IMR-90 (cell line): ENCODE results near the gene CHRNA10. TPM values are rescaled to one million over a fixed set of nuclear protein-coding genes. Genes with fewer than 3 reads are reported as not detected.

Source experiments
- ATAC-seq: fragments of 200-7000 bp; cut with Tn5 transposase; 2 replicates; pipeline ENCODE4 v1.9.1; 2020; ENCODE audit warnings: low read depth, mild to moderate bottlenecking, moderate library complexity
- BruUV-seq: library from RNA; stranded (reverse); fragments of 400-500 nt; replicated peaks from 2 replicates; lab custom pipeline; 2021; lab: Mats Ljungman, UMichigan
- CTCF ChIA-PET: fragments of 300-600 bp; formaldehyde crosslinking; extraction: SDS; loops from one replicate; lab custom pipeline; 2021; ENCODE audit warnings: antibody characterized with exemption; lab: Yijun Ruan, JAX
- POLR2A ChIA-PET: fragments of 300-600 bp; sonication (Branson Sonifier 250); formaldehyde crosslinking; loops from one replicate; lab custom pipeline; 2022; ENCODE audit warnings: antibody characterized with exemption; ENCODE audit not compliant: unreplicated experiment; lab: Charles Lee
- DNase-seq: peaks from one replicate; pipeline ENCODE4 v3.0.0; 2013
- H2AFZ ChIP-seq: replicated peaks from 2 replicates; pipeline ENCODE3; 2013; ENCODE audit warnings: low read length, mild to moderate bottlenecking; ENCODE audit not compliant: poor library complexity
- H2AK5ac ChIP-seq: 2 replicates; pipeline ENCODE4 v1.6.1; 2013; ENCODE audit warnings: low read depth, low read length, inconsistent platforms
- H2AK9ac ChIP-seq: replicated peaks from 2 replicates; pipeline ENCODE3; 2013; ENCODE audit warnings: mild to moderate bottlenecking, low read depth, low read length, moderate library complexity; ENCODE audit not compliant: poor library complexity
- H2BK120ac ChIP-seq: 2 replicates; pipeline ENCODE4 v1.6.1; 2013; ENCODE audit warnings: low read depth, low read length, inconsistent platforms
- H2BK15ac ChIP-seq: 3 replicates; pipeline ENCODE4 v1.6.1; 2013; ENCODE audit warnings: low read depth, low read length, inconsistent platforms
- H2BK20ac ChIP-seq: 2 replicates; pipeline ENCODE4 v1.6.1; 2013; ENCODE audit warnings: low read depth, mild to moderate bottlenecking, inconsistent platforms, low read length, moderate library complexity
- H2BK5ac ChIP-seq: 2 replicates; pipeline ENCODE4 v1.6.1; 2013; ENCODE audit warnings: mild to moderate bottlenecking, low read depth, low read length, inconsistent platforms; ENCODE audit not compliant: poor library complexity, severe bottlenecking
- H3K14ac ChIP-seq: replicated peaks from 2 replicates; pipeline ENCODE4 v1.6.1; 2013; ENCODE audit warnings: low read depth, low read length, inconsistent platforms
- H3K18ac ChIP-seq: 2 replicates; pipeline ENCODE4 v1.6.1; 2013; ENCODE audit warnings: low read depth, low read length, control low read depth
- H3K23ac ChIP-seq: 2 replicates; pipeline ENCODE4 v1.6.1; 2013; ENCODE audit warnings: low read depth, low read length, inconsistent platforms
- H3K27ac ChIP-seq: 2 replicates; pipeline ENCODE4 v1.5.1; 2013; ENCODE audit warnings: mild to moderate bottlenecking, control low read depth, low read length; ENCODE audit not compliant: insufficient read depth
- H3K27me3 ChIP-seq: 2 replicates; pipeline ENCODE4 v1.6.1; 2013; ENCODE audit warnings: low read length; ENCODE audit not compliant: control insufficient read depth, insufficient read depth
- H3K36me3 ChIP-seq: 2 replicates; pipeline ENCODE4 v1.6.1; 2013; ENCODE audit warnings: low read length, mixed read lengths; ENCODE audit not compliant: control insufficient read depth, insufficient read depth
- H3K4ac ChIP-seq: 2 replicates; pipeline ENCODE4 v1.6.1; 2013; ENCODE audit warnings: low read depth, low read length, inconsistent platforms
- H3K4me1 ChIP-seq: 2 replicates; pipeline ENCODE4 v1.6.1; 2013; ENCODE audit warnings: low read length, mixed read lengths; ENCODE audit not compliant: control insufficient read depth, insufficient read depth
- H3K4me2 ChIP-seq: 2 replicates; pipeline ENCODE4 v1.6.1; 2013; ENCODE audit warnings: low read depth, mild to moderate bottlenecking, control low read depth, low read length, moderate library complexity
- H3K4me3 ChIP-seq: 2 replicates; pipeline ENCODE4 v1.5.1; 2013; ENCODE audit warnings: low read depth, mild to moderate bottlenecking, control low read depth, low read length, moderate library complexity; ENCODE audit not compliant: insufficient read depth
- H3K56ac ChIP-seq: 2 replicates; pipeline ENCODE4 v1.6.1; 2013; ENCODE audit warnings: low read length, inconsistent platforms; ENCODE audit not compliant: insufficient read depth; ENCODE audit errors: extremely low read depth
- H3K79me1 ChIP-seq, 2 experiments: 2 replicates each; pipeline ENCODE4 v1.6.1; 2013; ENCODE audit warnings: low read length in 2 of 2, inconsistent platforms in 1 of 2, low read depth in 1 of 2
- H3K9ac ChIP-seq: 2 replicates; pipeline ENCODE4 v1.6.1; 2013; ENCODE audit warnings: low read depth, low read length, control low read depth
- H3K9me1 ChIP-seq: 2 replicates; pipeline ENCODE4 v1.6.1; 2013; ENCODE audit warnings: low read length, inconsistent platforms; ENCODE audit not compliant: insufficient read depth
- H3K9me3 ChIP-seq: 2 replicates; pipeline ENCODE4 v1.6.1; 2013; ENCODE audit warnings: low read length; ENCODE audit not compliant: control insufficient read depth, insufficient read depth
- H4K20me1 ChIP-seq: 2 replicates; pipeline ENCODE4 v1.6.1; 2013; ENCODE audit warnings: low read length, inconsistent platforms; ENCODE audit not compliant: insufficient read depth
- H4K5ac ChIP-seq: 2 replicates; pipeline ENCODE4 v1.6.1; 2013; ENCODE audit warnings: mild to moderate bottlenecking, low read depth, low read length, control low read depth
- H4K8ac ChIP-seq, 2 experiments: 2 replicates each; pipeline ENCODE4 v1.6.1; 2013; ENCODE audit warnings: low read depth in 2 of 2, low read length in 2 of 2, control low read depth in 1 of 2, inconsistent platforms in 1 of 2
- H4K91ac ChIP-seq: 2 replicates; pipeline ENCODE4 v1.6.1; 2013; ENCODE audit warnings: low read depth, low read length, inconsistent platforms; ENCODE audit not compliant: insufficient read depth
- CEBPB ChIP-seq: IDR thresholded peaks from 2 replicates; pipeline ENCODE4 v1.6.1; 2012; ENCODE audit warnings: low read depth, low read length, improper control_type of control experiment
- FOS ChIP-seq: fragments of 150-350 bp; IDR thresholded peaks from 2 replicates; pipeline ENCODE4 v1.6.1; 2016; ENCODE audit warnings: low read depth, low read length
- MAFK ChIP-seq: IDR thresholded peaks from 2 replicates; pipeline ENCODE4 v1.6.1; 2012; ENCODE audit warnings: low read depth, low read length, improper control_type of control experiment
- MAZ ChIP-seq: IDR thresholded peaks from 2 replicates; pipeline ENCODE4 v1.6.1; 2012; ENCODE audit warnings: low read depth, mild to moderate bottlenecking, low read length, improper control_type of control experiment, moderate library complexity, borderline replicate concordance
- NFE2L2 ChIP-seq: fragments of 150-350 bp; IDR thresholded peaks from 2 replicates; pipeline ENCODE4 v1.6.1; 2016; ENCODE audit warnings: low read depth, mild to moderate bottlenecking, low read length
- POLR2A ChIP-seq: IDR thresholded peaks from 2 replicates; pipeline ENCODE4 v1.6.1; 2012; ENCODE audit warnings: mild to moderate bottlenecking, low read depth, low read length
- RAD21 ChIP-seq: IDR thresholded peaks from 2 replicates; pipeline ENCODE4 v1.6.1; 2012; ENCODE audit warnings: low read length, improper control_type of control experiment
- RFX5 ChIP-seq: IDR thresholded peaks from 2 replicates; pipeline ENCODE4 v1.8.0; 2012; ENCODE audit warnings: low read depth, mild to moderate bottlenecking, low read length, moderate library complexity
- WGBS, 2 experiments: methylation state at CpG; one replicate each; pipeline versions ENCODE4 v1.1.5 to v1.1.7; 2013; ENCODE audit warnings: missing lambda C conversion rate in 2 of 2; ENCODE audit not compliant: insufficient read length in 1 of 2; ENCODE audit errors: extremely low coverage in 2 of 2; 5-methylcytosine and 5-hydroxymethylcytosine counted together
- dilution Hi-C: fragments of 300-500 bp; cut with HindIII; formaldehyde crosslinking; loops from one replicate; pipeline ENCODE4 v1.14.3; 2018; ENCODE audit warnings: low sequenced_read_pairs; ENCODE audit not compliant: unreplicated experiment
- in situ Hi-C: fragments of 300-500 bp; cut with MboI; formaldehyde crosslinking; loops from 3 replicates; pipeline ENCODE4 v1.14.3; 2019; ENCODE audit warnings: low sequenced_read_pairs, inconsistent platforms, mixed read lengths
- intact Hi-C: fragments of 100-400 bp; cut with micrococcal nuclease; formaldehyde crosslinking; loops from 2 replicates; pipeline ENCODE4 v1.10.0; 2022
- polyA plus RNA-seq, 3 experiments: library from polyadenylated mRNA; depleted of rRNA; stranded (reverse); fragments of >200 nt; gene quantifications; 2 replicates each; pipeline ENCODE4 v1.2.3, GENCODE V29; 2012; ENCODE audit warnings: low replicate concordance in 1 of 3
- total RNA-seq: library from RNA; depleted of rRNA; stranded (reverse); fragments of >200 nt; gene quantifications from 2 replicates; pipeline ENCODE4 v1.2.3, GENCODE V29; 2012
- TF ChIP-seq, protein P1 (sequence below): fragments of 150-350 bp; IDR thresholded peaks from 2 replicates; pipeline ENCODE4 v1.6.1; 2017; ENCODE audit warnings: mild to moderate bottlenecking, antibody characterized with exemption, low read length, low read depth

The CHRNA10 gene
- total and polyA plus RNA-seq, 2 of the 4 experiments (the other 2 are of a cell fraction): 0.36 to 0.79 TPM

DNA sequence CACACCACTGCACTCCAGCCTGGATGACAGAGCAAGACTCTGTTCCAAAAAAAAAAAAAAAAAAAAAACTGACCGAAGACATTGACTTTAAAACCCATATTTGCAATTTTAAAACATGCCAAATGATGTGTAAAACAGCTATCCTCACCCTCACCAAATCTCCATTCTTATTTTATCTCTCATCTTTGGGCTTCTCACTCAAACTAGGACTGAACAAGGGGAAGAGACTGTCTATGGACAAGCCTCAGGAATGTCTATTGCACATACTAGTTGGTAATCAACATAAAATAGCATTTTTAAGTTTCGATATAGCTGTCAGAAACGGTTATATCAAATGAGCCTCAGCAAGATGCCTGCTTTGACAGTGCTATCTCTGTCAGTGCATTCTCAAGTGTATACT is 7.9 kb upstream of the CHRNA10 start:
- H4K8ac ChIP-seq: no peak overlapping the region
- no peak overlapping the region for H2AK5ac ChIP-seq
- ChIA-PET CTCF (no interaction called here), POLR2A (no interaction called here)
- no peak overlapping the region for H3K4me2 ChIP-seq
- H3K56ac ChIP-seq: no peak overlapping the region
- BruUV-seq: no TSS peak
- H3K79me1 ChIP-seq: peaks cover 18% of the 10 kb centered on the region in 2 experiments
- H2BK15ac ChIP-seq: no peak overlapping the region
- no peaks in the 10 kb centered on the region for H3K9me3 ChIP-seq
- H4K91ac ChIP-seq: no peak overlapping the region
- H3K27me3 ChIP-seq: no peaks in the 10 kb centered on the region
- H2BK20ac ChIP-seq: no peak overlapping the region
- intact Hi-C loops: no loop called here
- DNase-seq: no peak
- dilution Hi-C loops: no loop called here
- no peak overlapping the region for H2AK9ac ChIP-seq
- H4K20me1 ChIP-seq: no peaks in the 10 kb centered on the region; the same call in 1 of the 2 replicates
- no peak overlapping the region for H3K9ac ChIP-seq
- ATAC-seq: no peak
- peaks cover 60% of the 10 kb centered on the region for H3K36me3 ChIP-seq
- no peak overlapping the region for H2BK5ac ChIP-seq
- H3K4me3 ChIP-seq: no peak overlapping the region
- TF ChIP-seq MAFK (no peak), POLR2A (no peak), MAZ (no peak), RAD21 (no peak), RFX5 (no peak), NFE2L2 (no peak), FOS (no peak), CEBPB (no peak)
- TF ChIP-seq, protein P1, sequence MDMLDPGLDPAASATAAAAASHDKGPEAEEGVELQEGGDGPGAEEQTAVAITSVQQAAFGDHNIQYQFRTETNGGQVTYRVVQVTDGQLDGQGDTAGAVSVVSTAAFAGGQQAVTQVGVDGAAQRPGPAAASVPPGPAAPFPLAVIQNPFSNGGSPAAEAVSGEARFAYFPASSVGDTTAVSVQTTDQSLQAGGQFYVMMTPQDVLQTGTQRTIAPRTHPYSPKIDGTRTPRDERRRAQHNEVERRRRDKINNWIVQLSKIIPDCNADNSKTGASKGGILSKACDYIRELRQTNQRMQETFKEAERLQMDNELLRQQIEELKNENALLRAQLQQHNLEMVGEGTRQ: no peak
- in situ Hi-C loops: no loop called here
- H3K27ac ChIP-seq: no peak overlapping the region
- H4K5ac ChIP-seq: no peak overlapping the region
- H3K23ac ChIP-seq: no peak overlapping the region
- H2BK120ac ChIP-seq: no peak overlapping the region
- no peak overlapping the region for H3K18ac ChIP-seq
- no peak overlapping the region for H3K14ac ChIP-seq
- peaks cover 3% of the 10 kb centered on the region; the same call in 1 of the 2 replicates for H3K4me1 ChIP-seq
- H3K9me1 ChIP-seq: peaks cover 7% of the 10 kb centered on the region
- no peak overlapping the region for H2AFZ ChIP-seq
- no peak overlapping the region for H3K4ac ChIP-seq
- 100% methylated on average over 1 of the region's 3 CpGs; no CpG with 5 or more reads in 1 of the 2 experiments for WGBS, 2 experiments
